OCI-LY3 (cell line): ENCODE data around the gene SLC22A8.
"Not testable (repeated sequence)": the region's sequence is repeated elsewhere in the genome, so short reads cannot be mapped to it uniquely, and the experiment has no call there.

Source experiments
- H2AFZ ChIP-seq: fragments of 200-600, 300-600 bp; shearing (Covaris generic); 2 replicates; pipeline ENCODE4 v1.6.0; 2014; ENCODE audit warnings: antibody characterized with exemption, low read depth, low read length
- H3K27ac ChIP-seq: fragments of 200-600, 300-600 bp; sonication (generic); 2 replicates; pipeline ENCODE4 v1.5.1; 2014; ENCODE audit warnings: mild to moderate bottlenecking, low read length, moderate library complexity, mixed read lengths
- H3K27me3 ChIP-seq: fragments of 200-600, 300-600 bp; sonication (generic); 2 replicates; pipeline ENCODE4 v1.6.1; 2014; ENCODE audit warnings: low read depth, low read length, mixed read lengths
- H3K36me3 ChIP-seq: fragments of 200-600, 300-600 bp; sonication (generic); replicated peaks from 2 replicates; pipeline ENCODE3; 2014; ENCODE audit warnings: low read depth, low read length, mixed read lengths
- H3K4me1 ChIP-seq: fragments of 300-600, 200-600 bp; sonication (generic); 2 replicates; pipeline ENCODE4 v1.6.1; 2014; ENCODE audit warnings: low read length, mixed read lengths
- H3K4me2 ChIP-seq: fragments of 200-600, 300-600 bp; sonication (generic); 2 replicates; pipeline ENCODE4 v1.6.1; 2014; ENCODE audit warnings: low read length, mixed read lengths
- H3K4me3 ChIP-seq: fragments of 300-600, 200-600 bp; sonication (generic); 2 replicates; pipeline ENCODE4 v1.5.1; 2014; ENCODE audit warnings: antibody characterized with exemption, mild to moderate bottlenecking, low read length, moderate library complexity
- H3K79me2 ChIP-seq: fragments of 300-600, 200-600 bp; shearing (Covaris generic); 2 replicates; pipeline ENCODE4 v1.6.1; 2014; ENCODE audit warnings: mild to moderate bottlenecking, low read length, mixed read lengths
- H3K9ac ChIP-seq: fragments of 300-600, 200-600 bp; shearing (Covaris generic); 2 replicates; pipeline ENCODE4 v1.6.0; 2014; ENCODE audit warnings: mild to moderate bottlenecking, low read length, moderate library complexity
- H3K9me3 ChIP-seq: fragments of 200-600, 300-600 bp; shearing (Covaris generic); 2 replicates; pipeline ENCODE4 v1.6.1; 2014; ENCODE audit warnings: low read length, mixed read lengths; ENCODE audit not compliant: insufficient read depth
- H4K20me1 ChIP-seq: fragments of 200-600, 300-600 bp; sonication (generic); 2 replicates; pipeline ENCODE4 v1.6.1; 2016; ENCODE audit warnings: low read length, mixed read lengths; ENCODE audit not compliant: insufficient read depth
- EZH2phosphoT487 ChIP-seq: fragments of 200-600 bp; shearing (Covaris generic); IDR thresholded peaks from 2 replicates; pipeline ENCODE4 v1.6.1; 2018; ENCODE audit warnings: antibody characterized with exemption, mixed run types, low read depth
- TF ChIP-seq, protein P1 (sequence below): fragments of 200-600, 300-600 bp; sonication (generic); IDR thresholded peaks from 2 replicates; pipeline ENCODE4 v1.5.1; 2014; ENCODE audit warnings: antibody characterized with exemption, low read length, low read depth

SLC22A8 gene, protein sequence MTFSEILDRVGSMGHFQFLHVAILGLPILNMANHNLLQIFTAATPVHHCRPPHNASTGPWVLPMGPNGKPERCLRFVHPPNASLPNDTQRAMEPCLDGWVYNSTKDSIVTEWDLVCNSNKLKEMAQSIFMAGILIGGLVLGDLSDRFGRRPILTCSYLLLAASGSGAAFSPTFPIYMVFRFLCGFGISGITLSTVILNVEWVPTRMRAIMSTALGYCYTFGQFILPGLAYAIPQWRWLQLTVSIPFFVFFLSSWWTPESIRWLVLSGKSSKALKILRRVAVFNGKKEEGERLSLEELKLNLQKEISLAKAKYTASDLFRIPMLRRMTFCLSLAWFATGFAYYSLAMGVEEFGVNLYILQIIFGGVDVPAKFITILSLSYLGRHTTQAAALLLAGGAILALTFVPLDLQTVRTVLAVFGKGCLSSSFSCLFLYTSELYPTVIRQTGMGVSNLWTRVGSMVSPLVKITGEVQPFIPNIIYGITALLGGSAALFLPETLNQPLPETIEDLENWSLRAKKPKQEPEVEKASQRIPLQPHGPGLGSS

DNA sequence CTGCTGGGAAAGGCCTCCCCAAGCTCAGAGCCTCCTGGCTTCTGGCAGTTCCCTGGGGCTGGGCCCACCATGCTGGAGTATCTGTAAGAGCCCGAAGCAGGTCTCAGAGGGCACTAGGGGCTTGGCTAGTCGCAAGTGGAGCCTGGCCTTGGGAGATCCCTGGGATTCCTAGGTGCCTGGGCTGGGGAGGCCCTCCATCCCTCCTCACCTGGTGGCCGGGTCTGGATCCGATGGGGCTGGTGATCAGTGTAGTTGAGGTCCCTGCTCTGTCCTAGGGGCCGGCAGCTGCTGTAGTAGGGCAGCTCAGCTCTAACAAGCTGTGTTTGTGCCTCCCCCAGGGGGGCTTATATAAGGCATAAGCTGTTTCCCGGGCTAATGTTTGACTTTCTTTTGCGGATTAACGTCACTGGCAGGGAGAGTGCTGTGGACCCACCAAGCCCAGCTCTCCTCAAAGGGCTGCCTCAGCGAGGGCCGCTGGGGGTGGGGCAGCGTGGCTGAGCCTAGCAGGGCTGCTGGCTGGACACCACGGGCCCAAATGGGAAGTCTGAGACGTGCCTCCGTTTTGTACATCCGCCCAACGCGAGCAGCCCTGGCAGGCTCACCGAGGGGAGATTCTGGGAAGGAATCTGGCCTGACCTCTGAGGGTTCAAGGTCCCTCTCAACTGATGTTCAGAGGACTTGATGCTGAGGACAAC lies at the start of gene SLC22A8:
TSS of gene SLC22A8 (minus strand) at position 321 of the 695 bp plus-strand sequence. CDS start 883 bp downstream, outside the sequence.
- Histone ChIP-seq H3K79me2 (no peaks in the 10 kb centered on the region), H3K27ac (no peak within 1 kb of the TSS), H3K9ac (no peak within 1 kb of the TSS), H3K4me1 (no peaks in the 10 kb centered on the region), H2AFZ (no peak within 1 kb of the TSS), H3K4me3 (no peak within 1 kb of the TSS), H3K36me3 (no peaks in the 10 kb centered on the region), H3K4me2 (no peak within 1 kb of the TSS), H3K9me3 (no peaks in the 10 kb centered on the region), H3K27me3 (peaks cover 34% of the 10 kb centered on the region), H4K20me1 (no peaks in the 10 kb centered on the region)
- TF ChIP-seq EZH2phosphoT487: no peak
- TF ChIP-seq, protein P1, sequence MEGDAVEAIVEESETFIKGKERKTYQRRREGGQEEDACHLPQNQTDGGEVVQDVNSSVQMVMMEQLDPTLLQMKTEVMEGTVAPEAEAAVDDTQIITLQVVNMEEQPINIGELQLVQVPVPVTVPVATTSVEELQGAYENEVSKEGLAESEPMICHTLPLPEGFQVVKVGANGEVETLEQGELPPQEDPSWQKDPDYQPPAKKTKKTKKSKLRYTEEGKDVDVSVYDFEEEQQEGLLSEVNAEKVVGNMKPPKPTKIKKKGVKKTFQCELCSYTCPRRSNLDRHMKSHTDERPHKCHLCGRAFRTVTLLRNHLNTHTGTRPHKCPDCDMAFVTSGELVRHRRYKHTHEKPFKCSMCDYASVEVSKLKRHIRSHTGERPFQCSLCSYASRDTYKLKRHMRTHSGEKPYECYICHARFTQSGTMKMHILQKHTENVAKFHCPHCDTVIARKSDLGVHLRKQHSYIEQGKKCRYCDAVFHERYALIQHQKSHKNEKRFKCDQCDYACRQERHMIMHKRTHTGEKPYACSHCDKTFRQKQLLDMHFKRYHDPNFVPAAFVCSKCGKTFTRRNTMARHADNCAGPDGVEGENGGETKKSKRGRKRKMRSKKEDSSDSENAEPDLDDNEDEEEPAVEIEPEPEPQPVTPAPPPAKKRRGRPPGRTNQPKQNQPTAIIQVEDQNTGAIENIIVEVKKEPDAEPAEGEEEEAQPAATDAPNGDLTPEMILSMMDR: no peak

DNA sequence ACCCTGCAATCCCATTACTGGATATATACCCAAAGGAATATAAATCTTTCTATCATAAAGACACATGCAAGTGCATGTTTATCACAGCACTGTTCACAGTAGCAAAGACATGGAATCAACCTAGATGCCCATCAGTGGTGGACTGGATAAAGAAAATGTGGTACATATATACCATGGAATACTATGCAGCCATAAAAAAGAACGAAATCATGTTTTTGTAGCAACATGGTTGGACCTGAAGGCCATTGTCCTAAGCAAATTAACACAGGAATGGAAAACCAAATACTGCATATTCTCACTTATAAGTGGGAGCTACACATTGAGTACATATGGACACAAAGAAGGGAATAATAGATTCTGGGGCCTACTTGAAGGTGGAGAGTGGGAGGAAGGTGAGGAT lies 30.6 kb upstream of the SLC22A8 start:
- H3K79me2 ChIP-seq, H3K9ac ChIP-seq, H2AFZ ChIP-seq, H3K36me3 ChIP-seq, H3K9me3 ChIP-seq, H3K27ac ChIP-seq, H3K4me2 ChIP-seq, H4K20me1 ChIP-seq, H3K4me3 ChIP-seq, H3K4me1 ChIP-seq, H3K27me3 ChIP-seq: not testable (repeated sequence)

- H3K4me3 ChIP-seq: no peak overlapping the region
- H3K4me1 ChIP-seq: no peaks in the 10 kb centered on the region
- H3K4me2 ChIP-seq: no peak overlapping the region
- no peaks in the 10 kb centered on the region for H3K79me2 ChIP-seq
- no peaks in the 10 kb centered on the region for H4K20me1 ChIP-seq
- H3K9me3 ChIP-seq: no peaks in the 10 kb centered on the region
- no peak overlapping the region for H3K9ac ChIP-seq
- TF ChIP-seq, protein P1: no peak
- TF ChIP-seq EZH2phosphoT487: no peak
- no peaks in the 10 kb centered on the region for H3K36me3 ChIP-seq
- H2AFZ ChIP-seq: no peak overlapping the region
- no peak overlapping the region for H3K27ac ChIP-seq
- 0 out of 2 replicates have a peak, but pooled peaks cover 4% of the 10 kb centered on the region for H3K27me3 ChIP-seq
These were observed 27.0 kb upstream of the SLC22A8 start for GRCh38 chr11:63042596-63042995.

- no peak overlapping the region for H2AFZ ChIP-seq
- no peak overlapping the region for H3K4me2 ChIP-seq
- no peak overlapping the region for H3K9ac ChIP-seq
- no peak overlapping the region for H3K27ac ChIP-seq
- H4K20me1 ChIP-seq: no peaks in the 10 kb centered on the region
- no peaks in the 10 kb centered on the region for H3K36me3 ChIP-seq
- no peaks in the 10 kb centered on the region for H3K9me3 ChIP-seq
- TF ChIP-seq, protein P1: no peak
- no peak for TF ChIP-seq EZH2phosphoT487
- no peaks in the 10 kb centered on the region for H3K4me1 ChIP-seq
- H3K79me2 ChIP-seq: no peaks in the 10 kb centered on the region
- H3K4me3 ChIP-seq: no peak overlapping the region
- H3K27me3 ChIP-seq: peaks cover 45% of the 10 kb centered on the region
These were observed 16.8 kb upstream of the SLC22A8 start for GRCh38 chr11:63032457-63032856.
